K562 (cell line): ENCODE measurements around the gene BDKRB2. TPM values are rescaled to one million over a fixed set of nuclear protein-coding genes. Genes with fewer than 3 reads are reported as not detected.

Source experiments
- ATAC-seq: fragments of 200-7000 bp; cut with Tn5 transposase; 3 replicates; pipeline ENCODE4 v1.9.1; 2020; ENCODE audit warnings: moderate library complexity
- BruUV-seq: library from RNA; stranded (reverse); fragments of 400-500 nt; replicated peaks from 2 replicates; lab custom pipeline; 2021; lab: Mats Ljungman, UMichigan
- CTCF ChIA-PET: fragments of 300-600 bp; formaldehyde crosslinking; extraction: SDS; loops from one replicate; lab custom pipeline; 2021; ENCODE audit warnings: low intra/inter-chr PET ratio; lab: Yijun Ruan, JAX
- POLR2A ChIA-PET: fragments of 300-600, 350-650 bp; sonication (Branson Sonifier 250); formaldehyde crosslinking; extraction: SDS; loops from one replicate; lab custom pipeline; 2021; ENCODE audit warnings: antibody characterized with exemption, inconsistent platforms; lab: Yijun Ruan, JAX
- DNase-seq, 4 experiments: peaks; one replicate each; pipeline versions ENCODE4 v3.0.0 to v3.0.0-alpha.2; 2011 to 2018; ENCODE audit warnings: low spot score in 3 of 4, mixed read lengths in 3 of 4; ENCODE audit errors: extremely low read depth in 1 of 4
- FAIRE-seq: peaks from 2 replicates; lab custom pipeline; 2011; peaks lifted over from hg19 to GRCh38; lab: Jason Lieb, UNC
- H2AFZ ChIP-seq: 2 replicates; pipeline ENCODE4 v1.6.0; 2011; ENCODE audit warnings: low read depth, low read length, control low read depth, inconsistent platforms
- H3K27ac ChIP-seq: fragments of 200-600 bp; 3 replicates; pipeline ENCODE4 v1.8.0; 2011; ENCODE audit warnings: low read depth, mild to moderate bottlenecking, control low read depth, inconsistent platforms, low read length, moderate library complexity, mixed read lengths; ENCODE audit errors: extremely low read depth
- H3K27me3 ChIP-seq, 2 experiments: fragments of 300-600 bp in 1 of 2; 2 replicates in 1 of 2; 3 replicates in 1 of 2; pipeline versions ENCODE4 v1.6.0 to v1.8.0; 2011; ENCODE audit warnings: inconsistent platforms in 2 of 2, low read length in 2 of 2, mild to moderate bottlenecking in 1 of 2, mixed read lengths in 1 of 2, moderate library complexity in 1 of 2; ENCODE audit not compliant: control insufficient read depth in 2 of 2, insufficient read depth in 2 of 2
- H3K36me3 ChIP-seq: fragments of 300-600 bp; 3 replicates; pipeline ENCODE4 v1.8.0; 2011; ENCODE audit warnings: mild to moderate bottlenecking, low read length, inconsistent platforms; ENCODE audit not compliant: control insufficient read depth, insufficient read depth
- H3K4me1 ChIP-seq, 2 experiments: fragments of 200-600 bp in 1 of 2; replicated peaks in 1 of 2; 2 replicates in 1 of 2; 3 replicates in 1 of 2; pipeline versions ENCODE4 v1.5.1 to v1.8.0; 2011; ENCODE audit warnings: inconsistent platforms in 2 of 2, low read length in 2 of 2, mild to moderate bottlenecking in 1 of 2, mixed read lengths in 1 of 2, moderate library complexity in 1 of 2; ENCODE audit not compliant: control insufficient read depth in 2 of 2, insufficient read depth in 2 of 2
- H3K4me2 ChIP-seq: 2 replicates; pipeline ENCODE4 v1.6.1; 2011; ENCODE audit warnings: low read length, control low read depth, inconsistent platforms, mixed read lengths; ENCODE audit not compliant: insufficient read depth
- H3K4me3 ChIP-seq: fragments of 200-600 bp; sonication (generic), shearing (Covaris generic); 2 replicates; pipeline ENCODE4 v1.5.1; 2016; ENCODE audit warnings: control low read depth, inconsistent platforms
- H3K79me2 ChIP-seq: fragments of 200-600 bp; 3 replicates; pipeline ENCODE4 v1.8.0; 2011; ENCODE audit warnings: low read length, inconsistent platforms; ENCODE audit not compliant: control insufficient read depth, insufficient read depth
- H3K9ac ChIP-seq, 2 experiments: 2 replicates each; pipeline versions ENCODE4 v1.6.0 to v1.6.1; 2011; ENCODE audit warnings: low read depth in 2 of 2, low read length in 2 of 2, control low read depth in 1 of 2, inconsistent platforms in 1 of 2, mild to moderate bottlenecking in 1 of 2, mixed read lengths in 1 of 2; ENCODE audit not compliant: insufficient read depth in 1 of 2
- H3K9me1 ChIP-seq: one replicate; pipeline ENCODE4 v1.6.0; 2011; ENCODE audit warnings: inconsistent platforms, mild to moderate bottlenecking, low read length, moderate library complexity; ENCODE audit not compliant: control insufficient read depth, insufficient read depth
- H3K9me3 ChIP-seq: replicated peaks from 2 replicates; pipeline ENCODE4 v1.5.1; 2011; ENCODE audit warnings: low read depth, low read length, inconsistent platforms; ENCODE audit not compliant: control insufficient read depth, insufficient read depth
- H4K20me1 ChIP-seq: replicated peaks from 2 replicates; pipeline ENCODE4 v1.6.1; 2011; ENCODE audit warnings: low read length, inconsistent platforms, mixed read lengths; ENCODE audit not compliant: control insufficient read depth, insufficient read depth
- BHLHE40 ChIP-seq: IDR thresholded peaks from 2 replicates; pipeline ENCODE4 v1.6.1; 2011; ENCODE audit warnings: low read length, improper control_type of control experiment
- CUX1 ChIP-seq: fragments of 200-800 bp; sonication (Bioruptor generic); IDR thresholded peaks from 2 replicates; pipeline ENCODE4 v1.6.1; 2016; ENCODE audit warnings: missing genetic modification characterization, missing compliant biosample characterization
- PCBP1 ChIP-seq: fragments of 200-400 bp; formaldehyde crosslinking; IDR thresholded peaks from 2 replicates; pipeline ENCODE4 v1.6.1; 2018; ENCODE audit warnings: mild to moderate bottlenecking, low read depth, low read length; ENCODE audit not compliant: poor library complexity, severe bottlenecking
- RBM14 ChIP-seq: fragments of 200-400 bp; formaldehyde crosslinking; IDR thresholded peaks from 2 replicates; pipeline ENCODE4 v1.6.1; 2018; ENCODE audit warnings: low read depth, mild to moderate bottlenecking, low read length, moderate library complexity, borderline replicate concordance; ENCODE audit not compliant: insufficient read depth
- TRIM24 ChIP-seq, 2 experiments: fragments of 450-650 bp; IDR thresholded peaks; 2 replicates each; pipeline ENCODE4 v1.6.1; 2016
- ZNF354B ChIP-seq: fragments of 250-450 bp; sonication (Bioruptor Pico); IDR thresholded peaks from 2 replicates; pipeline ENCODE4 v1.4.0; 2020
- ZNF766 ChIP-seq: fragments of 200-800 bp; sonication (Bioruptor generic); conservative IDR thresholded peaks from 2 replicates; pipeline ENCODE4 v1.6.1; 2016; ENCODE audit warnings: missing genetic modification characterization, missing compliant biosample characterization
- ZNF780A ChIP-seq: fragments of 250-450 bp; sonication (Bioruptor Pico); IDR thresholded peaks from 2 replicates; pipeline ENCODE4 v1.5.0; 2021; ENCODE audit warnings: mild to moderate bottlenecking
- ZNF79 ChIP-seq: fragments of 250-450 bp; sonication (Bioruptor Pico); IDR thresholded peaks from 2 replicates; pipeline ENCODE4 v1.4.0; 2020; ENCODE audit warnings: low read depth, mild to moderate bottlenecking, moderate library complexity
- WGBS: fragments of 100-300 bp; shearing (Covaris generic); methylation state at CpG from one replicate; pipeline ENCODE4 v1.1.6; 2016; ENCODE audit warnings: low coverage, mixed read lengths; ENCODE audit not compliant: insufficient coverage; ENCODE audit errors: missing lambda C conversion rate; 5-methylcytosine and 5-hydroxymethylcytosine counted together
- in situ Hi-C: fragments of 300-500 bp; cut with MboI; formaldehyde crosslinking; loops from 4 replicates; pipeline ENCODE4 v1.15.0; 2018; ENCODE audit warnings: inconsistent platforms, mixed read lengths
- intact Hi-C: fragments of 100-400 bp; cut with micrococcal nuclease; formaldehyde crosslinking; loops from 2 replicates; pipeline ENCODE4 v1.14.2; 2022
- polyA plus RNA-seq, 8 experiments: library from polyadenylated mRNA; depleted of rRNA in 4 of 8; stranded (reverse) in 5 of 8; unstranded in 3 of 8; fragments of >200 nt; fragmentation: Nextera tagmentation in 2 of 8; fragmentation: Illumina TruSeq in 1 of 8; extraction: Ambion mirVana in 2 of 8; extraction: Trizol in 1 of 8; gene quantifications; 2 replicates each; pipeline versions ENCODE4 v1.2.1 to v1.2.3, GENCODE V29; 2011 to 2014; ENCODE audit warnings: inconsistent platforms in 1 of 8, missing spikeins in 1 of 8
- total RNA-seq, 7 experiments: library from RNA; depleted of rRNA in 6 of 7; stranded (reverse); fragments of >200 nt in 6 of 7; fragmentation: Illumina TruSeq in 2 of 7; extraction: Trizol in 2 of 7; gene quantifications; 2 replicates each; pipeline versions ENCODE4 v1.2.1 to v1.2.3, GENCODE V29; 2011 to 2021; ENCODE audit warnings: low replicate concordance in 1 of 7

The BDKRB2 gene
- total and polyA plus RNA-seq, 9 of the 15 experiments (the other 6 are each of a cell fraction or from before 2014, with no cell fraction given): 0.02 TPM; not detected in 8

GRCh38 chr14:96201965-96202364, 2.7 kb upstream of the BDKRB2 start (continued):
- TF ChIP-seq CUX1 (CRISPR knock-in tag) (no peak), PCBP1 (no peak)

- H2AFZ ChIP-seq: no peak overlapping the region
- H4K20me1 ChIP-seq: no peaks in the 10 kb centered on the region
- H3K79me2 ChIP-seq: no peaks in the 10 kb centered on the region
- no peak for FAIRE-seq
- H3K9me1 ChIP-seq: no peaks in the 10 kb centered on the region
- POLR2A ChIA-PET: no interaction called here
- H3K27ac ChIP-seq: no peak overlapping the region
- CTCF ChIA-PET: no interaction called here
- no peak overlapping the region for H3K4me2 ChIP-seq
- no peaks in the 10 kb centered on the region for H3K9me3 ChIP-seq
- no peak overlapping the region for H3K9ac ChIP-seq
- in situ Hi-C loops: no loop called here
- BruUV-seq: no TSS peak
- no peak for ATAC-seq
- H3K4me3 ChIP-seq: no peak overlapping the region
- H3K27me3 ChIP-seq: peaks cover 3 to 56% of the 10 kb centered on the region in 2 experiments; a peak in 4 of 5 replicates
- no peak for TF ChIP-seq BHLHE40
- no peak for TF ChIP-seq ZNF766
- TF ChIP-seq TRIM24 (IDR thresholded peaks at IDR 0.05): no peak
- no peak for TF ChIP-seq ZNF780A (CRISPR knock-in tag)
- TF ChIP-seq ZNF79 (CRISPR knock-in tag): no peak
- no peak for TF ChIP-seq RBM14
- TF ChIP-seq ZNF354B: no peak
- DNase-seq: no peak
- WGBS: 3% methylated on average over 6 of the region's 11 CpGs
- intact Hi-C loops: no loop called here
- H3K4me1 ChIP-seq: peaks cover 0 to 6% of the 10 kb centered on the region in 2 experiments; a peak in 1 of 5 replicates
- H3K36me3 ChIP-seq: no peaks in the 10 kb centered on the region
These were observed 2.1 kb upstream of the BDKRB2 start for GRCh38 chr14:96202441-96203094.
